ENCODE data around the gene SEPTIN8.

Gene SEPTIN8

GRCh38 chr5:132739232-132739631 lies 37.8 kb downstream of the SEPTIN8 start:
- peaks cover 6% of the 10 kb centered on the region for H3K9me3 Mint-ChIP-seq
- H3K4me1 Mint-ChIP-seq: peaks cover 27% of the 10 kb centered on the region
- no peaks in the 10 kb centered on the region for H3K36me3 Mint-ChIP-seq
- peaks cover 17% of the 10 kb centered on the region for H3K27me3 Mint-ChIP-seq
- H3K4me3 Mint-ChIP-seq: no peak overlapping the region
- no peak overlapping the region for H3K27ac Mint-ChIP-seq
- no peak for ATAC-seq

DNA sequence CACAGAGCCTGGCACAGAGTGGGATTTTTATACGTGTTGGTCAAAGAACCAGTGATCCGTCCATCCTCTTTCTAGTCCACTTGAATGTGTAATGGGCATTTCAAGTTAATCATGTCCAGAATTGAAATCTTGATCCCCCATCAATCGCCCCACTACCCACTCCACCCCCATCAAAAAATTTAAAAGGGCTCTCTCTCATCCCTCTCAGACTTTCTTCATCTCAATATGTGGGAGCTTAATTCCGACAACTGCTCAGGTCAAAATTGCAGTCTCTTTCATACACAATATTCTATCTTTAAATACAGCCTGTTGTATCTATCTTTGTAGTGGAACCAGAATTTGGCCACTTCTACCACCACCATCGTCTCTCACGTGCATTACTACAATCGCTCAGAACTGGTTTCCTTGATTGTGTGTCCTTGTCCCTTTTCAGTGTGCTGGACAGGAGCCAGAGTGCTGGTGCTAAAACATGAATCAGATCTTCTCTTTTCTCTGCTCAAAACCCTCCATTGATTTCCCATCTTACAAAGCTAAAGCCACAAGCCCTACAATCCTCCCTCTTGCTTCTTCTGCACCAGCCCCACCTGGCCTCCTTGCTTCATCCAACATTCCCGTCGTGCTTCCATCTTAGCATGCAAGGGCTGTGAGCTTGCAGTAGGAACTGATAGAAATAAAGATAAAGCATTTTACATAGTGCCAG lies 38.9 kb downstream of the SEPTIN8 start:
- H3K9me3 Mint-ChIP-seq: peaks cover 5% of the 10 kb centered on the region
- peak overlapping the region; percentile 66 for H3K27ac Mint-ChIP-seq
- peaks cover 27% of the 10 kb centered on the region for H3K4me1 Mint-ChIP-seq
- peak overlapping the region; percentile 81 for H3K4me3 Mint-ChIP-seq
- H3K36me3 Mint-ChIP-seq: peaks cover 10% of the 10 kb centered on the region
- no peak for ATAC-seq
- peaks cover 13% of the 10 kb centered on the region for H3K27me3 Mint-ChIP-seq

GRCh38 chr5:132736853-132737833 lies 39.9 kb downstream of the SEPTIN8 start, which contains the start of gene KIF3A:
Gene KIF3A (minus strand): TSS chr5:132737546. CDS start chr5:132737419, 127 bp downstream.
- H3K9me3 Mint-ChIP-seq: peaks cover 2% of the 10 kb centered on the region
- ATAC-seq: peak; percentile 97
- H3K4me1 Mint-ChIP-seq: peaks cover 27% of the 10 kb centered on the region
- peaks cover 14% of the 10 kb centered on the region for H3K36me3 Mint-ChIP-seq
- peaks cover 4% of the 10 kb centered on the region for H3K27me3 Mint-ChIP-seq
- peak within 1 kb of the TSS; percentile 81 for H3K4me3 Mint-ChIP-seq
- H3K27ac Mint-ChIP-seq: peak within 1 kb of the TSS; percentile 66

GRCh38 chr5:132734687-132735086 lies 42.4 kb downstream of the SEPTIN8 start:
- no peak for ATAC-seq
- peaks cover 17% of the 10 kb centered on the region for H3K36me3 Mint-ChIP-seq

DNA sequence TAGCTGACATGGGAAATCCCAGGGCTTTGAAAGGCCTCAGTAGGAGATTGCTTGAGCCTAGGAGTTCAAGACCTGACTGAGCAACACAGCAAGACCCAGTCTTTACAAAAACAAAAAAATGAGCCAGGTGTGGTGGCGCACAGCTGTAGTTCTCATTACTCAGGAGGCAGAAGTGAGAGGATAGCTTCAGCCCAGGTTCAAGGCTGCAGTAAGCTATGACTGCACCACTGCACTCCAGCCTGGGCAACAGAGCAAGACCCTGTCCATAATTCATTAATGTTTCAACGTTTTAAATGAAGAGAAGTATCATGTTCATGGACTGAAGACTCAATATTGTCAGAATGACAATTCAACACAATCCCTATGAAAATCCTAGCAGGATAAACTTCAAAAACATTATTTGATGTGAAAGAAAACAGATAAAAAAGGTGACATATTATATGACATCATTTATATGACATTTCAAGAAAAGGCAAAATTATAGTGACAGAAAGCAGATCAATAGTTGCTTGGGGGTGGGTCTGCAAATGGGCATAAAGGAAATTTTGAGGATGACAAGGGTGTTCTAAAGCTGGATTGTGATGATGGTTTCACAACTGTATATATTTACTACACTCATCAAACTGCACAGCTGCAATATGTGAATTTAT lies 43.4 kb downstream of the SEPTIN8 start:
- H3K36me3 Mint-ChIP-seq: peaks cover 26% of the 10 kb centered on the region
- H3K4me1 Mint-ChIP-seq: peaks cover 33% of the 10 kb centered on the region
- H3K27me3 Mint-ChIP-seq: no peaks in the 10 kb centered on the region
- ATAC-seq: no peak
- H3K27ac Mint-ChIP-seq: no peak overlapping the region
- H3K9me3 Mint-ChIP-seq: no peaks in the 10 kb centered on the region
- H3K4me3 Mint-ChIP-seq: no peak overlapping the region

More at GRCh38 chr5:132734687-132735086, 42.4 kb downstream of the SEPTIN8 start:
- Mint-ChIP-seq H3K9me3 (no peaks in the 10 kb centered on the region), H3K27ac (no peak overlapping the region), H3K4me3 (no peak overlapping the region), H3K4me1 (peaks cover 30% of the 10 kb centered on the region), H3K27me3 (no peaks in the 10 kb centered on the region)

GRCh38 chr5:132729896-132730295 lies 47.1 kb downstream of the SEPTIN8 start:
- H3K27ac Mint-ChIP-seq: no peak overlapping the region
- H3K36me3 Mint-ChIP-seq: peaks cover 46% of the 10 kb centered on the region
- H3K4me3 Mint-ChIP-seq: no peak overlapping the region
- H3K27me3 Mint-ChIP-seq: no peaks in the 10 kb centered on the region
- H3K9me3 Mint-ChIP-seq: no peaks in the 10 kb centered on the region
- H3K4me1 Mint-ChIP-seq: peaks cover 12% of the 10 kb centered on the region
- no peak for ATAC-seq

DNA sequence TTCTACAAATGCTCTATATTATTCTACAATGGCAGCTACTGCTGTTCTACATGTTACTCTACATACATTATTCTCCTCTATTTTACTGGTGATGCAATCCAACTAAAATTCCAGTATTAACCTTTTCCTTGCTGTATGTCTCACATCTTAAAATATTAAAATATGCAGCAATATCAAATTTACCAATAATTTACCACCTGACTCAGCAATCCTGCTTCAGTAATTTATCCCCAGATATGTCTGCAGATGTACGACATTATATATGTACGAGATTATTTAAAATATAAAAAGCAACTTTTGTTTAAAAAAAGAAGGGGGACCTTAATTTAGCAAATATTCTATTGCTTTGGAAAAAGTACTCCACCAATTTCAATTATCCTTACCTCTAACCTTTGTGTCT lies 51.3 kb downstream of the SEPTIN8 start:
- peaks cover 16% of the 10 kb centered on the region for H3K4me1 Mint-ChIP-seq
- no peak overlapping the region for H3K27ac Mint-ChIP-seq
- no peak overlapping the region for H3K4me3 Mint-ChIP-seq
- H3K9me3 Mint-ChIP-seq: no peaks in the 10 kb centered on the region
- H3K27me3 Mint-ChIP-seq: no peaks in the 10 kb centered on the region
- no peak for ATAC-seq
- peaks cover 58% of the 10 kb centered on the region for H3K36me3 Mint-ChIP-seq

GRCh38 chr5:132718544-132719312 lies 58.3 kb downstream of the SEPTIN8 start:
- Mint-ChIP-seq H3K27me3 (no peaks in the 10 kb centered on the region), H3K9me3 (no peaks in the 10 kb centered on the region), H3K27ac (no peak overlapping the region), H3K36me3 (peaks cover 35% of the 10 kb centered on the region), H3K4me1 (peaks cover 6% of the 10 kb centered on the region), H3K4me3 (no peak overlapping the region)
- ATAC-seq: no peak

DNA sequence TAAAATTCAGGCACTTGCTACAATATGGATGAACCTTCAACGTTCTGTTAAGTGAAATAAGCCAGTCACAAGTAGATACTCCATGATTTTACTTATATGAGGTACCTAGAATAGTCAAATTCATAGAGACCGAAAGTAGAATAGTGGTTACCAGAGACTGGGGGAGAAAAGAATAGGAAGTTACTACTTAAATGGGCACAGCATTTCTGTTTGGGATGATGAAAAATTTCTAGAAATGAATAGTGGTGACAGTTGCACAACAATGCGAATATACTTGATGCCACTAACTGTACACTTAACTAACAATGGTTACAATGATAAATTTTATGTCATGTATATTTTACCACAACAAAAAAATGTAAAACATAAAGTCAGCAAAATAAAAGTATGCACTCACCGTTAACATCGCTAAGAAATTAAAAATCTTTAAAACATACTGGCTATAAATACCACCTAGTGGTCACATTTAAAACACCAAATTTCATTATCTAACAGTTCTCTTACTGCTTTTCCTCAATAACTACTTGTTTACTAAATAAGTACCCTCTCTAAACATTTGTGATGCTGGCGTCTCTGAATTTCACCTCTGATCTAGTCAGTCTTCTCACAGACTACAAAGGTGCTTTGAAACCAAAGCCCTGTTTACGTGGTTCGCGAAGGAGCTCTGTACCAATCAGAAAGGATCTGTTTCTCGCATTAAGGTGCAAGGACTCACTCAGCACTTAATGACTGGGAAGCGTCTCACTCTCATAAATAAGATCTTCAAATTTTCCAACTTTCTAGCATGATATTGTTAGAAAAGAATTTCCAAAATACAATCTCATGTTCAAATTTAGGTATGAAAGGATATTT lies 62.4 kb downstream of the SEPTIN8 start:
- no peaks in the 10 kb centered on the region for H3K4me1 Mint-ChIP-seq
- H3K9me3 Mint-ChIP-seq: no peaks in the 10 kb centered on the region
- no peaks in the 10 kb centered on the region for H3K27me3 Mint-ChIP-seq
- no peak overlapping the region for H3K27ac Mint-ChIP-seq
- ATAC-seq: no peak
- H3K36me3 Mint-ChIP-seq: peaks cover 33% of the 10 kb centered on the region
- no peak overlapping the region for H3K4me3 Mint-ChIP-seq

DNA sequence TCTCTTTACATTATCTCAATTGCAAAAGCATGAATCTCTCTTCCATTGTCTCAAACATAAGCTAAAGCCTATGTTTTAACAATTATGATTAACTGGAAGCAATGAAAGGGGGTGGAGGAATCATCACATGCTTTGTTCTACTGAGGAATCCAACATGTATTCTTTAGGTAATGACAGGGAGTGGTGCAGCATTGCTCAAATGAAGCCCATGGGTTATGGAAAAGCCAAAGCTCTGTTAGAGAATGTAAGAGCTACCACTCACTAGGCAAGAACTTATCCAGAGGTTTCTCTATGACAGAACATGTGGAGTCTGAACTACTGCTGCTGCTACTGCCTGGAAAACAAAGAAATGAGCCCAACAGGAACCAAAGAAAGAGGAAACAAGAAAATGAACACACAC lies 68.4 kb downstream of the SEPTIN8 start:
- Mint-ChIP-seq H3K4me1 (no peaks in the 10 kb centered on the region), H3K4me3 (no peak overlapping the region), H3K36me3 (peaks cover 18% of the 10 kb centered on the region), H3K27ac (no peak overlapping the region), H3K9me3 (no peaks in the 10 kb centered on the region), H3K27me3 (no peaks in the 10 kb centered on the region)
- no peak for ATAC-seq

- H3K27me3 Mint-ChIP-seq: no peaks in the 10 kb centered on the region
- ATAC-seq: no peak
- no peak overlapping the region for H3K27ac Mint-ChIP-seq
- H3K36me3 Mint-ChIP-seq: peaks cover 36% of the 10 kb centered on the region
- H3K9me3 Mint-ChIP-seq: no peaks in the 10 kb centered on the region
- no peak overlapping the region for H3K4me3 Mint-ChIP-seq
- no peaks in the 10 kb centered on the region for H3K4me1 Mint-ChIP-seq
Measured at GRCh38 chr5:132704875-132705274, 72.2 kb downstream of the SEPTIN8 start.
